ENCODE results near the gene PKP3. TPM values are rescaled to one million over a fixed set of nuclear protein-coding genes. Genes with fewer than 3 reads are reported as not detected.

PKP3 gene
- total and polyA plus RNA-seq, 9 of the 15 experiments (the other 6 are each of a cell fraction or from before 2014, with no cell fraction given), result 0.11 to 110 (median 30.7) TPM

DNA sequence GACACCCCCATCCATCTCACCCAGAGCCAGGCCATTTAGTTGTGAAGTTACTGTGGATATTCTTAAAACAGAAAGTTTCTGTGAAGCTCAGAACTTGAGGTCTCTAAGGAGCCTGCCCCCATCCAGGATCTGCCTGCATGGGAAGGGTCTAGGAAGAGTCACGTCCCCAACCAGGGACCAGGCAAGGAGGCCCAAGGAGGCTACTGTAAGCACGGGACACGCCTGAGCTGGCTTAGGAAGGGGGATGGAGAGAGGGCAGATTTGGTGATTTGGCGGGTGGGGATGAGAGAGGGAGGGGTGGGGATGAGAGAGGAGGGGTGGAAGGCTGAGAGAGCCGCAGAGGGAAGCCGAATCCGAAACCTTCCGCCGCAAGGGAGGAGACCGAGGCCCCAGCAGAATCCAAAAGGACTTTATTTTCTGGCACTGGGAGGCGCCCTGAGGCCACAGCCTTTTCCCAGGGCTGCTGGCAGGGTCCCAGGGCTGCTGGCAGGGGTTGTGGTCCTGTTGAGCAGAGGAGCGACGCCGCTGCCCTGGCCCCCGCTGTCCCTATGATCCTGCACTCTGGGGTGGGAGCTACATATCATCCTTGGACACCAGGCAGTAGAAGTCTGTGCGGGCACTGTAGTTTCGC is 11.4 kb downstream of the PKP3 start:
- Histone ChIP-seq H3K79me2 (ENCODE audit: control insufficient read depth, insufficient read depth, low read length) (peaks cover 11% of the 10 kb centered on the region; the same call in 2 of the 3 replicates), H3K4me2 (ENCODE audit: insufficient read depth, low read length) (peak overlapping the region; percentile 63; the same call in 1 of the 2 replicates), H3K4me1 (replicated peaks in 1 of 2; ENCODE audit: control insufficient read depth in 2 of 2, insufficient read depth in 2 of 2, low read length in 2 of 2) (peaks cover 6 to 60% of the 10 kb centered on the region in 2 experiments; a peak in 3 of 5 replicates), H3K27me3 (ENCODE audit: control insufficient read depth in 2 of 2, insufficient read depth in 2 of 2, low read length in 2 of 2) (no peaks in the 10 kb centered on the region), H3K36me3 (ENCODE audit: control insufficient read depth, insufficient read depth, low read length) (peaks cover 31% of the 10 kb centered on the region; the same call in 1 of the 3 replicates), H2AFZ (ENCODE audit: low read depth, low read length) (no peak overlapping the region), H3K9me1 (ENCODE audit: control insufficient read depth, insufficient read depth, low read length) (no peaks in the 10 kb centered on the region), H3K9me3 (replicated peaks; ENCODE audit: control insufficient read depth, insufficient read depth, low read depth, low read length) (no peaks in the 10 kb centered on the region), H3K4me3 (peak overlapping the region; percentile 52; the same call in 1 of the 2 replicates), H4K20me1 (replicated peaks; ENCODE audit: control insufficient read depth, insufficient read depth, low read length) (no peaks in the 10 kb centered on the region), H3K9ac (ENCODE audit: insufficient read depth in 1 of 2, low read depth in 2 of 2, low read length in 2 of 2) (peak overlapping the region in 1 of 2 experiments; percentile 92; a peak in 2 of 4 replicates), H3K27ac (ENCODE audit: extremely low read depth, low read depth, low read length) (peak overlapping the region; percentile 87; the same call in 1 of the 3 replicates)
- ChIA-PET CTCF (ENCODE audit: low intra/inter-chr PET ratio) (interaction anchor here (0.6 kb wide), 1 partner anchor 35 kb away, joined by 3 read pairs; no protein-coding TSS in a partner anchor), POLR2A (interaction anchor here (1.0 kb wide), 2 partner anchors 10 to 170 kb away, joined by 3 to 5 read pairs; no protein-coding TSS in a partner anchor)
- ATAC-seq, result peak; percentile 6
- DNase-seq (ENCODE audit: extremely low read depth in 1 of 4, low spot score in 3 of 4), result no peak
- BruUV-seq (replicated peaks), result no TSS peak
- 67% methylated on average over 13 of the region's 17 CpGs for WGBS (ENCODE audit: insufficient coverage, low coverage, missing lambda C conversion rate)
- intact Hi-C loops (cut with micrococcal nuclease), result no loop called here
- in situ Hi-C loops (cut with MboI), result no loop called here
- FAIRE-seq, result no peak
- TF ChIP-seq HNRNPUL1 (IDR thresholded peaks at IDR 0.05; ENCODE audit: low read length) (no peak), CCNT2 (IDR thresholded peaks at IDR 0.05; ENCODE audit: borderline replicate concordance, extremely low read depth, insufficient read length, low read depth, low read length) (peak; percentile 12), ZBTB7A (IDR thresholded peaks at IDR 0.05; ENCODE audit: borderline replicate concordance, control insufficient read depth, low read depth, low read length) (no peak; the same call in 1 of the 2 replicates), HLTF (IDR thresholded peaks at IDR 0.05) (no peak), NFIC (IDR thresholded peaks at IDR 0.05) (peak; percentile 28; the same call in 1 of the 2 replicates), TEAD1 (CRISPR knock-in tag; IDR thresholded peaks at IDR 0.05) (no peak), CBX8 (IDR thresholded peaks at IDR 0.05; ENCODE audit: borderline replicate concordance, extremely low read depth, low read depth, low read length, poor library complexity, severe bottlenecking) (no peak), RAD21 (CRISPR knock-in tag; conservative IDR thresholded peaks at IDR 0.05 in 1 of 2, IDR thresholded peaks at IDR 0.05 in 1 of 2) (peak; percentile 23 to 26; a peak in 1 of 4 replicates), STAT5B (CRISPR knock-in tag; IDR thresholded peaks at IDR 0.05) (no peak), POLR2H (tag; IDR thresholded peaks at IDR 0.05; ENCODE audit: low read depth) (no peak), PURB (CRISPR knock-in tag; IDR thresholded peaks at IDR 0.05; ENCODE audit: low read depth) (no peak)
- TF ChIP-seq, protein P1, sequence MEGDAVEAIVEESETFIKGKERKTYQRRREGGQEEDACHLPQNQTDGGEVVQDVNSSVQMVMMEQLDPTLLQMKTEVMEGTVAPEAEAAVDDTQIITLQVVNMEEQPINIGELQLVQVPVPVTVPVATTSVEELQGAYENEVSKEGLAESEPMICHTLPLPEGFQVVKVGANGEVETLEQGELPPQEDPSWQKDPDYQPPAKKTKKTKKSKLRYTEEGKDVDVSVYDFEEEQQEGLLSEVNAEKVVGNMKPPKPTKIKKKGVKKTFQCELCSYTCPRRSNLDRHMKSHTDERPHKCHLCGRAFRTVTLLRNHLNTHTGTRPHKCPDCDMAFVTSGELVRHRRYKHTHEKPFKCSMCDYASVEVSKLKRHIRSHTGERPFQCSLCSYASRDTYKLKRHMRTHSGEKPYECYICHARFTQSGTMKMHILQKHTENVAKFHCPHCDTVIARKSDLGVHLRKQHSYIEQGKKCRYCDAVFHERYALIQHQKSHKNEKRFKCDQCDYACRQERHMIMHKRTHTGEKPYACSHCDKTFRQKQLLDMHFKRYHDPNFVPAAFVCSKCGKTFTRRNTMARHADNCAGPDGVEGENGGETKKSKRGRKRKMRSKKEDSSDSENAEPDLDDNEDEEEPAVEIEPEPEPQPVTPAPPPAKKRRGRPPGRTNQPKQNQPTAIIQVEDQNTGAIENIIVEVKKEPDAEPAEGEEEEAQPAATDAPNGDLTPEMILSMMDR (IDR thresholded peaks at IDR 0.05 in 2 of 3, conservative IDR thresholded peaks at IDR 0.05 in 1 of 3; ENCODE audit: insufficient read depth in 2 of 3, low read depth in 1 of 3, low read length in 3 of 3), result peak in 2 of 3 experiments; percentile 26 to 33; a peak in 4 of 6 replicates
- TF ChIP-seq, protein P2, sequence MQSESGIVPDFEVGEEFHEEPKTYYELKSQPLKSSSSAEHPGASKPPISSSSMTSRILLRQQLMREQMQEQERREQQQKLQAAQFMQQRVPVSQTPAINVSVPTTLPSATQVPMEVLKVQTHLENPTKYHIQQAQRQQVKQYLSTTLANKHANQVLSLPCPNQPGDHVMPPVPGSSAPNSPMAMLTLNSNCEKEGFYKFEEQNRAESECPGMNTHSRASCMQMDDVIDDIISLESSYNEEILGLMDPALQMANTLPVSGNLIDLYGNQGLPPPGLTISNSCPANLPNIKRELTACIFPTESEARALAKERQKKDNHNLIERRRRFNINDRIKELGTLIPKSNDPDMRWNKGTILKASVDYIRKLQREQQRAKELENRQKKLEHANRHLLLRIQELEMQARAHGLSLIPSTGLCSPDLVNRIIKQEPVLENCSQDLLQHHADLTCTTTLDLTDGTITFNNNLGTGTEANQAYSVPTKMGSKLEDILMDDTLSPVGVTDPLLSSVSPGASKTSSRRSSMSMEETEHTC (IDR thresholded peaks at IDR 0.05), result no peak
- TF ChIP-seq, protein P3, sequence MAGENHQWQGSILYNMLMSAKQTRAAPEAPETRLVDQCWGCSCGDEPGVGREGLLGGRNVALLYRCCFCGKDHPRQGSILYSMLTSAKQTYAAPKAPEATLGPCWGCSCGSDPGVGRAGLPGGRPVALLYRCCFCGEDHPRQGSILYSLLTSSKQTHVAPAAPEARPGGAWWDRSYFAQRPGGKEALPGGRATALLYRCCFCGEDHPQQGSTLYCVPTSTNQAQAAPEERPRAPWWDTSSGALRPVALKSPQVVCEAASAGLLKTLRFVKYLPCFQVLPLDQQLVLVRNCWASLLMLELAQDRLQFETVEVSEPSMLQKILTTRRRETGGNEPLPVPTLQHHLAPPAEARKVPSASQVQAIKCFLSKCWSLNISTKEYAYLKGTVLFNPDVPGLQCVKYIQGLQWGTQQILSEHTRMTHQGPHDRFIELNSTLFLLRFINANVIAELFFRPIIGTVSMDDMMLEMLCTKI (IDR thresholded peaks at IDR 0.05; ENCODE audit: partially characterized antibody), result no peak

Data from K562 (cell line).